ENCODE data around the gene STEAP3. TPM values are rescaled to one million over a fixed set of nuclear protein-coding genes. Genes with fewer than 3 reads are reported as not detected.

Gene STEAP3
- total RNA-seq, 1 experiment from 2014 or later: 30.5 TPM

GRCh38 chr2:119219873-119220272 lies 3.8 kb upstream of the STEAP3 start:
- peaks cover 28% of the 10 kb centered on the region for H3K27me3 Mint-ChIP-seq (ENCODE audit: unreplicated experiment)
- no peak overlapping the region for H3K27ac Mint-ChIP-seq (ENCODE audit: unreplicated experiment)
- BruUV-seq (replicated peaks): no TSS peak
- H3K4me1 Mint-ChIP-seq (ENCODE audit: low read depth, unreplicated experiment): no peaks in the 10 kb centered on the region
- no peak for TF ChIP-seq CTCF (IDR thresholded peaks at IDR 0.05; ENCODE audit: unreplicated experiment)
- H3K9me3 Mint-ChIP-seq (ENCODE audit: low read depth, unreplicated experiment): no peaks in the 10 kb centered on the region
- H3K4me3 Mint-ChIP-seq (ENCODE audit: low read depth, unreplicated experiment): no peak overlapping the region
- intact Hi-C loops (cut with micrococcal nuclease; ENCODE audit: unreplicated experiment): no loop called here
- peaks cover 12% of the 10 kb centered on the region for H3K36me3 Mint-ChIP-seq (ENCODE audit: insufficient read depth, unreplicated experiment)
- DNase-seq: no peak
- CTCF ChIA-PET: interaction anchor here (0.7 to 1.6 kb wide), 3 partner anchors 10 to 91 kb away, joined by 4 to 5 read pairs (median 4); no protein-coding TSS in a partner anchor

GRCh38 chr2:119220720-119221301 lies 2.8 kb upstream of the STEAP3 start:
- no peak overlapping the region for H3K4me3 Mint-ChIP-seq (ENCODE audit: low read depth, unreplicated experiment)
- CTCF ChIA-PET: interaction anchor here (0.6 to 0.9 kb wide), 3 partner anchors 201 to 350 kb away, joined by 3 read pairs; no protein-coding TSS in a partner anchor
- no TSS peak for BruUV-seq (replicated peaks)
- intact Hi-C loops (cut with micrococcal nuclease; ENCODE audit: unreplicated experiment): no loop called here
- H3K27ac Mint-ChIP-seq (ENCODE audit: unreplicated experiment): no peak overlapping the region
- peaks cover 28% of the 10 kb centered on the region for H3K27me3 Mint-ChIP-seq (ENCODE audit: unreplicated experiment)
- no peak for DNase-seq
- no peaks in the 10 kb centered on the region for H3K9me3 Mint-ChIP-seq (ENCODE audit: low read depth, unreplicated experiment)
- H3K4me1 Mint-ChIP-seq (ENCODE audit: low read depth, unreplicated experiment): no peaks in the 10 kb centered on the region
- H3K36me3 Mint-ChIP-seq (ENCODE audit: insufficient read depth, unreplicated experiment): peaks cover 12% of the 10 kb centered on the region
- TF ChIP-seq CTCF (IDR thresholded peaks at IDR 0.05; ENCODE audit: unreplicated experiment): no peak

- no peak for DNase-seq
- Mint-ChIP-seq H3K4me1 (ENCODE audit: low read depth, unreplicated experiment) (no peaks in the 10 kb centered on the region), H3K27ac (ENCODE audit: unreplicated experiment) (no peak overlapping the region), H3K36me3 (ENCODE audit: insufficient read depth, unreplicated experiment) (peaks cover 12% of the 10 kb centered on the region), H3K27me3 (ENCODE audit: unreplicated experiment) (peaks cover 28% of the 10 kb centered on the region), H3K9me3 (ENCODE audit: low read depth, unreplicated experiment) (no peaks in the 10 kb centered on the region), H3K4me3 (ENCODE audit: low read depth, unreplicated experiment) (no peak overlapping the region)
- no TSS peak for BruUV-seq (replicated peaks)
- no peak for TF ChIP-seq CTCF (IDR thresholded peaks at IDR 0.05; ENCODE audit: unreplicated experiment)
- CTCF ChIA-PET: interaction anchor here (0.6 kb wide), 1 partner anchor 335 kb away, joined by 3 read pairs; no protein-coding TSS in a partner anchor
- intact Hi-C loops (cut with micrococcal nuclease; ENCODE audit: unreplicated experiment): no loop called here
Observed at GRCh38 chr2:119221609-119222008, 2.0 kb upstream of the STEAP3 start.

- no TSS peak for BruUV-seq (replicated peaks)
- intact Hi-C loops (cut with micrococcal nuclease; ENCODE audit: unreplicated experiment): no loop called here
- TF ChIP-seq CTCF (IDR thresholded peaks at IDR 0.05; ENCODE audit: unreplicated experiment): no peak
- no peak for DNase-seq
- Mint-ChIP-seq H3K27ac (ENCODE audit: unreplicated experiment) (no peak overlapping the region), H3K4me1 (ENCODE audit: low read depth, unreplicated experiment) (no peaks in the 10 kb centered on the region), H3K4me3 (ENCODE audit: low read depth, unreplicated experiment) (no peak overlapping the region), H3K36me3 (ENCODE audit: insufficient read depth, unreplicated experiment) (peaks cover 12% of the 10 kb centered on the region), H3K27me3 (ENCODE audit: unreplicated experiment) (peaks cover 28% of the 10 kb centered on the region), H3K9me3 (ENCODE audit: low read depth, unreplicated experiment) (no peaks in the 10 kb centered on the region)
- CTCF ChIA-PET: no interaction called here
Observed at GRCh38 chr2:119222213-119222612, 1.4 kb upstream of the STEAP3 start.

All from Calu3 (cell line).